CD4-positive, alpha-beta T cell (primary cell): Measurements from ENCODE around the gene DEFB110. TPM values are rescaled to one million over a fixed set of nuclear protein-coding genes. Genes with fewer than 3 reads are reported as not detected.

Source experiments
- ATAC-seq: fragments of 200-7000 bp; cut with Tn5 transposase; one replicate; pipeline ENCODE4 v1.10.0; 2022; ENCODE audit warnings: mild to moderate bottlenecking; ENCODE audit not compliant: poor library complexity
- CTCF ChIA-PET: fragments of 350-600 bp; sonication (Branson Sonifier 250); formaldehyde crosslinking; loops from one replicate; lab custom pipeline; 2021; ENCODE audit warnings: antibody characterized with exemption, inconsistent platforms; lab: Charles Lee
- POLR2A ChIA-PET: fragments of 350-600 bp; sonication (Branson Sonifier 250); formaldehyde crosslinking; loops from one replicate; lab custom pipeline; 2021; ENCODE audit warnings: antibody characterized with exemption, inconsistent platforms; lab: Charles Lee
- DNase-seq, 14 experiments: peaks; one replicate each; pipeline ENCODE4 v3.0.0-alpha.2; 2013 to 2020; ENCODE audit warnings: mixed read lengths in 2 of 14
- H3K27ac ChIP-seq, 2 donors: one replicate each; pipeline versions ENCODE4 v1.5.1 to v1.7.0; 2013; ENCODE audit warnings: low read length in 2 of 2, low read depth in 1 of 2, mild to moderate bottlenecking in 1 of 2
- H3K27me3 ChIP-seq, 2 experiments: 1 replicate in 1 of 2; 2 replicates in 1 of 2; pipeline versions ENCODE4 v1.6.1 to v1.7.0; 2013; ENCODE audit warnings: low read length in 2 of 2, control low read depth in 1 of 2, mild to moderate bottlenecking in 1 of 2, moderate library complexity in 1 of 2; ENCODE audit not compliant: insufficient read depth in 2 of 2, control insufficient read depth in 1 of 2
- H3K36me3 ChIP-seq: one replicate; pipeline ENCODE4 v1.6.1; 2013; ENCODE audit warnings: low read length, control low read depth; ENCODE audit not compliant: insufficient read depth
- H3K4me1 ChIP-seq: one replicate; pipeline ENCODE4 v1.6.1; 2013; ENCODE audit warnings: low read length, control low read depth; ENCODE audit not compliant: insufficient read depth
- H3K4me3 ChIP-seq: one replicate; pipeline ENCODE4 v1.5.1; 2013; ENCODE audit warnings: mild to moderate bottlenecking, low read length, moderate library complexity
- H3K9me3 ChIP-seq, 2 experiments: 1 replicate in 1 of 2; 2 replicates in 1 of 2; pipeline versions ENCODE4 v1.6.1 to v1.7.0; 2013; ENCODE audit warnings: low read length in 2 of 2, mild to moderate bottlenecking in 2 of 2, control low read depth in 1 of 2, moderate library complexity in 1 of 2; ENCODE audit not compliant: control insufficient read depth in 1 of 2, insufficient read depth in 1 of 2
- H3K27ac Mint-ChIP-seq: one replicate; pipeline ENCODE4 v1.8.0; 2020; ENCODE audit warnings: mixed read lengths
- H3K27me3 Mint-ChIP-seq: one replicate; pipeline ENCODE4 v1.8.0; 2021; ENCODE audit warnings: mixed read lengths
- H3K36me3 Mint-ChIP-seq: one replicate; pipeline ENCODE4 v1.8.0; 2021; ENCODE audit warnings: low read depth, mixed read lengths
- H3K4me1 Mint-ChIP-seq: one replicate; pipeline ENCODE4 v1.8.0; 2021; ENCODE audit warnings: low read depth, mixed read lengths
- H3K4me3 Mint-ChIP-seq: one replicate; pipeline ENCODE4 v1.8.0; 2020; ENCODE audit warnings: mild to moderate bottlenecking, mixed read lengths
- H3K9me3 Mint-ChIP-seq: one replicate; pipeline ENCODE4 v1.8.0; 2020; ENCODE audit warnings: mixed read lengths
- CTCF ChIP-seq: fragments of 200-600 bp; IDR thresholded peaks from one replicate; pipeline ENCODE4 v1.8.0; 2022; ENCODE audit warnings: antibody characterized with exemption, mild to moderate bottlenecking
- intact Hi-C, 2 experiments: fragments of 100-400 bp; cut with DNase I in 1 of 2; cut with micrococcal nuclease in 1 of 2; formaldehyde crosslinking; loops; one replicate each; pipeline versions ENCODE4 v1.15.1 to v1.9.0; 2023 to 2025; cut with DNase I, micrococcal nuclease
- total RNA-seq, 174 experiments: library from RNA in 2 of 174; stranded (reverse) in 2 of 174; gene quantifications; one replicate each; pipeline ENCODE4 v1.2.3 and lab custom pipeline; 2021 to 2026

DEFB110 gene
- total RNA-seq, 2 experiments from 2014 or later, result not detected

- no peaks in the 10 kb centered on the region for H3K27me3 ChIP-seq
- H3K27ac ChIP-seq, result no peak overlapping the region
- H3K36me3 ChIP-seq, result no peaks in the 10 kb centered on the region
- H3K4me1 ChIP-seq, result no peaks in the 10 kb centered on the region
- H3K9me3 ChIP-seq, result peaks cover 0 to 4% of the 10 kb centered on the region in 2 experiments
- H3K4me3 Mint-ChIP-seq, result no peak overlapping the region
- H3K27me3 Mint-ChIP-seq, result no peaks in the 10 kb centered on the region
- H3K27ac Mint-ChIP-seq, result no peak overlapping the region
- ATAC-seq (no peak), DNase-seq (no peak)
- POLR2A ChIA-PET, result no interaction called here
- H3K9me3 Mint-ChIP-seq, result peaks cover 4% of the 10 kb centered on the region
- no peak for TF ChIP-seq CTCF
- no peak overlapping the region for H3K4me3 ChIP-seq
- CTCF ChIA-PET, result no interaction called here
- intact Hi-C loops, result no loop called here
- no peaks in the 10 kb centered on the region for H3K36me3 Mint-ChIP-seq
- no peaks in the 10 kb centered on the region for H3K4me1 Mint-ChIP-seq
Observed at GRCh38 chr6:49988900-49989299, 32.9 kb downstream of the DEFB110 start.

GRCh38 chr6:49987749-49988148, 34.0 kb downstream of the DEFB110 start:
- Histone ChIP-seq H3K36me3 (no peaks in the 10 kb centered on the region), H3K27me3 (no peaks in the 10 kb centered on the region), H3K4me3 (no peak overlapping the region), H3K4me1 (no peaks in the 10 kb centered on the region), H3K9me3 (no peaks in the 10 kb centered on the region), H3K27ac (no peak overlapping the region)
- peaks cover 4% of the 10 kb centered on the region for H3K9me3 Mint-ChIP-seq
- H3K36me3 Mint-ChIP-seq, result no peaks in the 10 kb centered on the region
- TF ChIP-seq CTCF, result no peak
- H3K27me3 Mint-ChIP-seq, result no peaks in the 10 kb centered on the region
- intact Hi-C loops, result no loop called here
- DNase-seq (no peak), ATAC-seq (no peak)
- CTCF ChIA-PET, result no interaction called here
- H3K4me3 Mint-ChIP-seq, result no peak overlapping the region
- H3K27ac Mint-ChIP-seq, result no peak overlapping the region
- H3K4me1 Mint-ChIP-seq, result no peaks in the 10 kb centered on the region
- POLR2A ChIA-PET, result no interaction called here

GRCh38 chr6:49986551-49986950, 35.2 kb downstream of the DEFB110 start:
- no peaks in the 10 kb centered on the region for H3K27me3 Mint-ChIP-seq
- ATAC-seq (no peak), DNase-seq (no peak)
- POLR2A ChIA-PET, result no interaction called here
- Histone ChIP-seq H3K9me3 (no peaks in the 10 kb centered on the region), H3K27ac (no peak overlapping the region), H3K4me1 (no peaks in the 10 kb centered on the region), H3K27me3 (no peaks in the 10 kb centered on the region), H3K36me3 (no peaks in the 10 kb centered on the region), H3K4me3 (no peak overlapping the region)
- H3K4me3 Mint-ChIP-seq, result no peak overlapping the region
- intact Hi-C loops, result no loop called here
- TF ChIP-seq CTCF, result no peak
- peaks cover 4% of the 10 kb centered on the region for H3K9me3 Mint-ChIP-seq
- no peak overlapping the region for H3K27ac Mint-ChIP-seq
- CTCF ChIA-PET, result no interaction called here
- H3K36me3 Mint-ChIP-seq, result no peaks in the 10 kb centered on the region
- no peaks in the 10 kb centered on the region for H3K4me1 Mint-ChIP-seq
